Psoas muscle (tissue), 8 donors: ENCODE measurements around the gene WNT10A. TPM values are rescaled to one million over a fixed set of nuclear protein-coding genes. Genes with fewer than 3 reads are reported as not detected.
"Not testable (repeated sequence)": the region's sequence is repeated elsewhere in the genome, so short reads cannot be mapped to it uniquely, and the experiment has no call there.

ENCODE experiments used
- ATAC-seq, 4 donors: fragments of 200-7000 bp; cut with Tn5 transposase; one replicate each; pipeline ENCODE4 v1.9.1; 2020; ENCODE audit warnings: moderate library complexity in 3 of 4, mild to moderate bottlenecking in 2 of 4
- DNase-seq, 2 donors: peaks; one replicate each; pipeline ENCODE4 v3.0.0-alpha.2; 2020
- H3K27ac ChIP-seq: fragments of 200-600 bp; one replicate; pipeline ENCODE4 v1.8.0; 2022
- H3K27me3 ChIP-seq, 3 donors: fragments of 200-600 bp in 1 of 3; one replicate each; pipeline versions ENCODE4 v1.6.1 to v1.8.0; 2013 to 2022; ENCODE audit warnings: low read length in 2 of 3, mild to moderate bottlenecking in 2 of 3, moderate library complexity in 1 of 3; ENCODE audit not compliant: insufficient read depth in 3 of 3
- H3K36me3 ChIP-seq, 2 donors: fragments of 200-600 bp in 1 of 2; one replicate each; pipeline versions ENCODE4 v1.6.1 to v1.8.0; 2013 to 2022; ENCODE audit warnings: low read depth in 1 of 2, mild to moderate bottlenecking in 1 of 2, moderate library complexity in 1 of 2; ENCODE audit not compliant: insufficient read depth in 1 of 2
- H3K4me1 ChIP-seq: fragments of 200-600 bp; one replicate; pipeline ENCODE4 v1.8.0; 2022
- H3K4me3 ChIP-seq: fragments of 200-600 bp; one replicate; pipeline ENCODE4 v1.8.0; 2022; ENCODE audit warnings: mild to moderate bottlenecking
- H3K9me3 ChIP-seq: fragments of 200-600 bp; one replicate; pipeline ENCODE4 v1.8.0; 2022
- WGBS, 3 donors: extraction: QIAGEN DNeasy Blood & Tissue Kit; methylation state at CpG; one replicate each; pipeline versions ENCODE4 v1.1.6 to v1.1.7; 2013; 5-methylcytosine and 5-hydroxymethylcytosine counted together
- intact Hi-C, 2 donors: fragments of 100-400 bp; cut with DNase I; formaldehyde crosslinking; loops; one replicate each; pipeline versions ENCODE4 v1.11.0 to v1.14.2; 2022
- polyA plus RNA-seq, 3 donors: library from polyadenylated mRNA; stranded (reverse); fragments of 200-250 nt; gene quantifications; one replicate each; pipeline ENCODE4 v1.2.3, GENCODE V29; 2013
- total RNA-seq, 4 donors: library from RNA; stranded (reverse); fragmentation: NEBNext Ultra II Directional in 2 of 4; extraction: Animal tissue kit (Norgen Biotek cat#: 25700) in 2 of 4; gene quantifications; one replicate each; pipeline versions ENCODE4 v1.2.1 to v1.2.4, GENCODE V29; 2021 to 2023
- TF ChIP-seq, protein P1 (sequence below): fragments of 200-600 bp; IDR thresholded peaks from one replicate; pipeline ENCODE4 v1.8.0; 2022; ENCODE audit warnings: antibody characterized with exemption
- donor health status: healthy with polysubstance abuse.
- donor health status: DM: no; HTN: no; CAD: no; lungs with moderate emphysema.
- donor health status: Bipolar disorder and iron deficiency.
- donor health status: healthy.
- donor health status: DM: yes; HTN: yes; CAD: no.
- donor health status: DM: no; HTN: no; CAD: no.
- donor health status: DM: no; HTN: no; CAD: no.
- donor health status: DM: yes; HTN: yes; CAD: no.

WNT10A gene
- total and polyA plus RNA-seq, 7 donors, result 0.01 to 0.03 TPM; not detected in 5

DNA sequence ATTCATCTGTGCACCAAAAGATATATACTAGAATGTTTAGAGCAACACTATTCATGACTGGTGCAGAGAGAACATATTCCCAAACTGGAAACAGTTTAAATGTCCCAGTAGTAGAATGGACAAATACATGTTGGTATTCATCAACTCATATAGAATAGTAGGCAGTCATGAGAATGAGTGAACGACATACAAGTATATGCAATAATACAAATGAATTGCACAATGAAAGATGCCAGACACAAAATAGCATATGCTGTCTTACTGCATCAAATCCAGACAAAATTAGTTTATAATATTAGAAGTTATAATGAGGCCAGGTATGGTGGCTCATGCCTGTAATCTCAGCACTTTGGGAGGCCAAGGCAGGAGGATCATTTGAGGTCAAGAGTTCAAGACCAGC, 40.8 kb upstream of the WNT10A start:
- H3K4me1 ChIP-seq, result peaks cover 15% of the 10 kb centered on the region
- TF ChIP-seq, protein P1, sequence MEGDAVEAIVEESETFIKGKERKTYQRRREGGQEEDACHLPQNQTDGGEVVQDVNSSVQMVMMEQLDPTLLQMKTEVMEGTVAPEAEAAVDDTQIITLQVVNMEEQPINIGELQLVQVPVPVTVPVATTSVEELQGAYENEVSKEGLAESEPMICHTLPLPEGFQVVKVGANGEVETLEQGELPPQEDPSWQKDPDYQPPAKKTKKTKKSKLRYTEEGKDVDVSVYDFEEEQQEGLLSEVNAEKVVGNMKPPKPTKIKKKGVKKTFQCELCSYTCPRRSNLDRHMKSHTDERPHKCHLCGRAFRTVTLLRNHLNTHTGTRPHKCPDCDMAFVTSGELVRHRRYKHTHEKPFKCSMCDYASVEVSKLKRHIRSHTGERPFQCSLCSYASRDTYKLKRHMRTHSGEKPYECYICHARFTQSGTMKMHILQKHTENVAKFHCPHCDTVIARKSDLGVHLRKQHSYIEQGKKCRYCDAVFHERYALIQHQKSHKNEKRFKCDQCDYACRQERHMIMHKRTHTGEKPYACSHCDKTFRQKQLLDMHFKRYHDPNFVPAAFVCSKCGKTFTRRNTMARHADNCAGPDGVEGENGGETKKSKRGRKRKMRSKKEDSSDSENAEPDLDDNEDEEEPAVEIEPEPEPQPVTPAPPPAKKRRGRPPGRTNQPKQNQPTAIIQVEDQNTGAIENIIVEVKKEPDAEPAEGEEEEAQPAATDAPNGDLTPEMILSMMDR, result no peak
- WGBS, 3 donors, result 82 to 100% (median 91%) methylated on average over 1 of the region's 1 CpG
- H3K36me3 ChIP-seq, result no peaks in the 10 kb centered on the region
- ATAC-seq (peak in 1 of 4 donors; percentile 17), DNase-seq (no peak)
- no peak overlapping the region for H3K4me3 ChIP-seq
- no peaks in the 10 kb centered on the region for H3K27me3 ChIP-seq
- H3K9me3 ChIP-seq, result peaks cover 6% of the 10 kb centered on the region
- peak overlapping the region; percentile 54 for H3K27ac ChIP-seq
- intact Hi-C loops, result loop anchor here (5.0 kb wide), 1 partner anchor 38 kb away; no protein-coding TSS in a partner anchor

DNA sequence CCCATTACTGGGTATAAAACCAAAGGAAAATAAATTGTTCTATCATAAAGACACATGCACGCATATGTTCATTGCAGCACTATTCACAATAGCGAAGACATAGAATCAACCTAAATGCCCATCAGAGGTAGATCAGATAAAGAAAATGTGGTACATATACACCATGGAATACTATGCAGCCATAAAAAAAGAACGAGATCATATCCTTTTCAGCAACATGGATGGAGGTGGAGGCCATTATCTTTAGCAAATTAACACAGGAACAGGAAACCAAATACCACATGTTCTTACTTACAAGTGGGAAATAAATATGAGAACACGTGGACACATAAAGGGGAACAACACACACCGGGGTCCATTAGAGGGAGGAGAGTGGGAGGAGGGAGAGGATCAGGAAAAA, 36.3 kb upstream of the WNT10A start:
- H3K4me3 ChIP-seq, H3K27ac ChIP-seq, H3K4me1 ChIP-seq, H3K27me3 ChIP-seq, H3K9me3 ChIP-seq, DNase-seq, ATAC-seq, H3K36me3 ChIP-seq, intact Hi-C loops: not testable (repeated sequence)
- 80 to 89% (median 88%) methylated on average over 5 of the region's 5 CpGs for WGBS, 3 donors

DNA sequence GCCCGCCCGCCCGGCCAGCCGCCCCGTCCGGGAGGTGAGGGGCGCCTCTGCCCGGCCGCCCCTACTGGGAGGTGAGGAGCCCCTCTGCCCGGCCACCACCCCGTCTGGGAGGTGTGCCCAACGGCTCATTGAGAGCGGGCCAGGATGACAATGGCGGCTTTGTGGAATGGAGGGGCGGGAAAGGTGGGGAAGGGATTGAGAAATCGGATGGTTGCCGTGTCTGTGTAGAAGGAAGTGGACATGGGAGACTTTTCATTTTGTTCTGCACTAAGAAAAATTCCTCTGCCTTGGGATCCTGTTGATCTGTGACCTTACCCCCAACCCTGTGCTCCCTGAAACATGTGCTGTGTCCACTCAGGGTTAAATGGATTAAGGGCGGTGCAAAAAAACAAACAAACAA, 33.7 kb upstream of the WNT10A start:
- WGBS, 3 donors, result 60 to 82% (median 79%) methylated on average over 5 to 18 of the region's 18 CpGs
- not testable (repeated sequence) for ATAC-seq, H3K27ac ChIP-seq, H3K4me3 ChIP-seq, H3K36me3 ChIP-seq, H3K4me1 ChIP-seq, H3K27me3 ChIP-seq, H3K9me3 ChIP-seq
- intact Hi-C loops, result loop anchor here in 1 of 2 donors (1.0 kb wide), 2 partner anchors 117 to 136 kb away; no protein-coding TSS in a partner anchor
- DNase-seq, result peak in 1 of 2 donors; percentile 15

DNA sequence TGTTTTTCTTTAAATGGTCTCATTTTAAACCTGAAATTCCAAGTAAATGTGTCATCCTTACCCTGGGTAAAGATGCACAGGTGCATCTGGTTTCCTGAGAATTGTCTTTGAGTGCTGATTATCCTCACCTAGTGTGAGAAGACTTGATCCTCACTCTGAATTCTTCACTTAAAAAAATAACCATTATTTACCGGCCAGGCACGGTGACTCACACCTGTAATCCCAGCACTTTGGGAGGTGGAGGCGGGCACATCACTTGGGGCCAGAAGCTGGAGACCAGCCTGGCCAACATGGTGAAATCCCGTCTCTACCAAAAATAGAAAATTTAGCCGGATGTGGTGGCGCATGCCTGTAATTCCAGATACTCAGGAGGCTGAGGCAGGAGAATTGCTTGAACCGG, 30.9 kb upstream of the WNT10A start:
- Histone ChIP-seq H3K9me3 (no peaks in the 10 kb centered on the region), H3K4me3 (no peak overlapping the region), H3K27me3 (peaks cover 0 to 21% (median 0%) of the 10 kb centered on the region in 3 donors), H3K36me3 (no peaks in the 10 kb centered on the region), H3K27ac (no peak overlapping the region), H3K4me1 (no peaks in the 10 kb centered on the region)
- TF ChIP-seq, protein P1, result no peak
- intact Hi-C loops, result loop anchor here in 1 of 2 donors (2.0 to 5.0 kb wide), 2 partner anchors 48 to 121 kb away; no protein-coding TSS in a partner anchor
- 62 to 69% (median 66%) methylated on average over 7 of the region's 7 CpGs for WGBS, 3 donors
- DNase-seq (peak in 1 of 2 donors; percentile 3), ATAC-seq (no peak)

DNA sequence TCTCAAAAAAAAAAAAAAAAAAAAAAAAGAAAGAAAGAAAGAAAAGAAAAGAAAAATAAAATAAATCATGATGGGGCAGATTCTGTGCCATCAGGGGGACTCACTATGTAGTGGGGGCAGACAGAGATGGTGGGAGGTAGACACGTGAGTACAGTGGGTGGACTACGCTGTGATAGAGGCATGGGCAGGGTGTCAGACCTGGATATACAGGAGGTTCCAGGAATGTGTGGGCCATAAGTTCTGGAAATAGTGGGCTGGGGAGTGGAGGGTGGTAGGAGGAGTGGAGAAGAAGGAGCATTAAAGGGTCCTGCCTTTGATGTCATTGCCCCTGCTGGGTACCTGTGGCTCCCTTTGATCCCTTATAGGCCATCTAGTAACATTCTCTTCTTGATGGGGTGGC, 29.9 kb upstream of the WNT10A start:
- no peaks in the 10 kb centered on the region for H3K9me3 ChIP-seq
- intact Hi-C loops, result loop anchor here in 1 of 2 donors (5.0 kb wide), 1 partner anchor 47 kb away; no protein-coding TSS in a partner anchor
- WGBS, 3 donors, result 82 to 93% (median 90%) methylated on average over 2 of the region's 2 CpGs
- DNase-seq (no peak), ATAC-seq (no peak)
- peaks cover 0 to 23% (median 0%) of the 10 kb centered on the region in 3 donors for H3K27me3 ChIP-seq
- H3K27ac ChIP-seq, result no peak overlapping the region
- H3K4me1 ChIP-seq, result no peaks in the 10 kb centered on the region
- TF ChIP-seq, protein P1, result no peak
- H3K36me3 ChIP-seq, result no peaks in the 10 kb centered on the region
- no peak overlapping the region for H3K4me3 ChIP-seq

DNA sequence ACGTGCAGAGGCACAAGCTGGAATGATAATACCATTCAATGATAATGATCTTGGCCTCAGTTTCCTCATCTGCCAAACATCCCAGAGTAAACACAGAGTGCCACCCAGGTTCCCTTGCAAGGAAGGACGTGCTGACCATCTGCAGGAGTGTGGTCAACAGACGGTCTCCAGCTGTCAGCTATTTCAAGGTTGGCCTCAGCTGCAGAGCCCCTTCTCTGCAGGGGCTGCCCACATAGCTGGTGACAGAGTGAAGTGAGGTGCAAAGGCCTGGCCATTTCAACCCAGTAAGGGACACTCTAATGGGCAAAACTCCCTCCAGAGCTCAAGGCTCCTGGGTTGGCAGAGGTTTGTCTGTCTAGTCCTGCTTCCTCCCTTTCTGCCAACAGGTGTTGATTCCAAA, 29.4 kb upstream of the WNT10A start:
- H3K9me3 ChIP-seq, result no peaks in the 10 kb centered on the region
- no peaks in the 10 kb centered on the region for H3K36me3 ChIP-seq
- H3K27ac ChIP-seq, result no peak overlapping the region
- no peaks in the 10 kb centered on the region for H3K4me1 ChIP-seq
- ATAC-seq (no peak), DNase-seq (no peak)
- TF ChIP-seq, protein P1, result no peak
- 43 to 58% (median 48%) methylated on average over 3 of the region's 3 CpGs for WGBS, 3 donors
- intact Hi-C loops, result loop anchor here in 1 of 2 donors (5.0 kb wide), 1 partner anchor 46 kb away; no protein-coding TSS in a partner anchor
- H3K4me3 ChIP-seq, result no peak overlapping the region
- peaks cover 0 to 23% (median 0%) of the 10 kb centered on the region in 3 donors for H3K27me3 ChIP-seq
